Pulmonary artery endothelial cell (primary cell): ENCODE results near the gene SLC9A2. TPM values are rescaled to one million over a fixed set of nuclear protein-coding genes. Genes with fewer than 3 reads are reported as not detected.

Source experiments
- DNase-seq: peaks from one replicate; pipeline ENCODE4 v3.0.0-alpha.2; 2011; ENCODE audit warnings: low read depth, low spot score
- total RNA-seq: library from RNA; depleted of rRNA; stranded (reverse); fragments of >200 nt; gene quantifications from 2 replicates; pipeline ENCODE4 v1.2.3, GENCODE V29; 2014

Gene SLC9A2
- 0.04 TPM in 1 of 2 replicates, not detected in the other for total RNA-seq

DNA sequence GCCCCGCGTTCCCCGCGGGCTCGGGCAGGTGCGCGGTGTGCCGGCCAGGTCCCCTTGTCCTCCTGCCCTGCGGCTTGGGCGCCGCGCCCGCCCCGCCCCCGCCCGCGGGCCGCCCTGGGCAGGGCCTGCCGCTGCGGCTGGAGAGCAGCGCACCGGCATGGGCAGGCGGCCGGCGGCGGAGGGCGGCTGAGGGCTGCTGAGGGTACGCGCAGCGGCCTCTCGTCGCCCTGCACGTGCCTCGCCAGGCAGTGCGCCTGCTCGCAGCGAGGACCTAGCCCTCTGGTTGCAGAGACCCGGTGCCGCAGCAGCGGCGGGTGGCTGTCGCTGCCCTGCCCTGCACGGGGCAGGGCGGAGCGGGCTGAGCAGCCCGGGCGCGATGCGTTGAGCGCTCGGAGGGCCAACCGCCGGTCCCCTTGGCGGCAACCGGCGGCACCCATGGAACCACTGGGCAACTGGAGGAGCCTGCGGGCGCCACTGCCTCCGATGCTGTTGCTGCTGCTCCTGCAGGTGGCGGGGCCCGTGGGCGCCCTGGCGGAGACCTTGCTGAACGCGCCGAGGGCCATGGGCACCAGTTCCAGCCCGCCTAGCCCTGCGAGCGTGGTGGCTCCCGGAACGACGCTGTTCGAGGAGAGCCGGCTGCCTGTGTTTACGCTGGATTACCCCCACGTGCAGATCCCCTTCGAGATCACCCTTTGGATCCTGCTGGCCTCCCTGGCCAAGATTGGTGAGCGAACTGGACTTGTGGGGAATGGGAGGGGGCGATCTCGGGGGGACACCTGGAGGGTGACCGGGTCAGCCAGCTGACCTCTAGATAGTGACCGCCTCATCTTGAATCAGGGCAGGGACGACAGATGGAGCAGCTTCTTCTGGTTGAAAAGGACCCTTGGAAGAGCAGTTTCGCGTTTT lies at the start of gene SLC9A2:
SLC9A2 (plus strand) TSS at position 140 of the 906 bp plus-strand sequence; CDS start at position 436, 296 bp downstream.
- DNase-seq, result no peak

GRCh38 chr2:102575888-102576287 lies 43.5 kb upstream of the SLC9A2 start:
- DNase-seq, result no peak

DNA sequence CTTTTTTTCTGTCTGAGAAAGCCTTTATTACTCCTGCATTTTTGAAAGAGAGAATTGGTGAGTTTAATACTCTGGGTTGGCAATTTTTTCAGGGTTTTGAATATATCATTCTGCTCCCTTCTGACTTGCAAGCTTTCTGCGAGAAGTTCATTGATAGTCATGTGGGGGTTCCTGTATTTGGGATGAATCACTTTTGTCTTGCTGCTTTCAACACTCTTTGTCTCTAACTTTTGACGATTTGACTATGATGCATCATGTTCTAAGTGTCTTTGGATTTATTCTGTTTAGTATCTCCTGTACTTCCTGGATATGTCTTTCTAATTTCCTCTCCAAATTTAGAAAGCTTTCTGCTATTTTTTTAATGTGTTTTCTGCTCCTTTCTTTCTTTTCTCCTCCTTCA lies 41.0 kb upstream of the SLC9A2 start:
- DNase-seq, result no peak

DNA sequence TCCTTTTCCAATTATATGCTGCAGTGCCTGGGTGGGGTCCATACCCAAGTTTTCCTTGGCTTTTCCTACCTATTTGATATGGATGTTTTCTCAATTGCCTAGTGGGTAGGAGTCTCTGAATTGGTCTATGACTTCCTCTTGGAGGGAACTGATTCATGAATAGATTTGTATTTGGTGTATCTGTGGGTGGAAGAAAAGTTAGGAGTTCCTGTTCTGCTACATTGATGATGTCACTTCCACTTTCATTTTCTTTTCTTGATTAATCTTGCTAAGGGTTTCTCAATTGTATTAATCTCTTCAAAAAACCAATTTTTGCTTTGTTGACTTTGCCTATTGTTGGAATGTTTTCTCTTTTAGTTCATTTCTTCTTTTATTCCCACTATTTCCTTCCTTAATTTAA lies 37.4 kb upstream of the SLC9A2 start:
- no peak for DNase-seq

DNA sequence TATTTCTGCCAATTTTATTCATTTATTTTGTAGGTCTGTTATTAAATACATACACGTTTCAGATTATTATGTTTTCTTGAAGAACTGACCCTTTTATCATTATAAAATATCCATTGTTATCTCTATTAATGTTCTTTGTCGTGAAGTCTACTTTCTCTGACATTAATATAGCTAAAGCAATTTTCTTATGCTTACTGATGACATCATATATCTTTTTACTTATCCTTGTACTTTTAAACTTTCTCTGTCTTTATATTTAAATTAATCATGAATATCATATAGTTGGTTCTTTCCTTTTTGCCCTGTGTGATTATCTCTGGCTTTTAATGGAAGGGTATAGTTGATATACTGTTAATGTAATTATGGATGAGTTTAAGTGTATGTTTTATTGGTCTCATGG lies 36.5 kb upstream of the SLC9A2 start:
- no peak for DNase-seq

GRCh38 chr2:102585847-102586404 lies 33.4 kb upstream of the SLC9A2 start:
- no peak for DNase-seq

DNA sequence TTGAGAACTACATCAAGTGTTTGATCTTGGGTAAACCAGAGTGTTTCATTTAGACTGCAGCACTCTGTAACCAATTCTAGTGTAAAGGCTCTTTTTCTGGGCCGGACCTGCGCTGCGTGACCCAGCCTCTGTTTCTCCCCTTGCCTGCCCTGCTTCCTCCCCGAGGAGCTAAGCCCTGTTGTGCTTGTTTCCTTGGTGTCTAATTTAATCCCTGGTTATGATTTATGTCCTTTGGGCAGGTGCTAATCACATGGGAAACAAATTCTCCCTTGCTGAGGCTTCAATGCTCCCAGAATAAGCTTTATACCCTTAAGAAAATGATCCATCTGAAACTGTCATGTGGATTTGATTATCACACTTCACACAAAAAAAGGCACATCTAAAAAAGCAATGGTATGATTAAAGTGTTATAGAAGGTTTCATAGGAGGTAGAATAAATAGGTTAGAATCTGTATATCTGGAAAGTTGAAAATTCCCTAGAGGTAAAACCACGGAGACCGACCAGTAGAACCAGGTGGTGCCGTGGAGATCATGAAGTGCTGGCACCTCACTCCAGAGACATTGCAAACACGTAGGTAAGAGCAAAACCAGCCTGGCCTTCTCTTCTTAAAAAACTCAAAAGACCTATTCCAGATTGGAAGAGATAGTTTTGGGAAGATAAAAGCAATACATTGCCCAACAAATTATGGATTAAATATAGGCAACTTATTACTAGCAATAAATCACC lies 31.0 kb upstream of the SLC9A2 start:
- DNase-seq, result no peak

- DNase-seq, result no peak
Measured at GRCh38 chr2:102589444-102589843, 29.9 kb upstream of the SLC9A2 start.

DNA sequence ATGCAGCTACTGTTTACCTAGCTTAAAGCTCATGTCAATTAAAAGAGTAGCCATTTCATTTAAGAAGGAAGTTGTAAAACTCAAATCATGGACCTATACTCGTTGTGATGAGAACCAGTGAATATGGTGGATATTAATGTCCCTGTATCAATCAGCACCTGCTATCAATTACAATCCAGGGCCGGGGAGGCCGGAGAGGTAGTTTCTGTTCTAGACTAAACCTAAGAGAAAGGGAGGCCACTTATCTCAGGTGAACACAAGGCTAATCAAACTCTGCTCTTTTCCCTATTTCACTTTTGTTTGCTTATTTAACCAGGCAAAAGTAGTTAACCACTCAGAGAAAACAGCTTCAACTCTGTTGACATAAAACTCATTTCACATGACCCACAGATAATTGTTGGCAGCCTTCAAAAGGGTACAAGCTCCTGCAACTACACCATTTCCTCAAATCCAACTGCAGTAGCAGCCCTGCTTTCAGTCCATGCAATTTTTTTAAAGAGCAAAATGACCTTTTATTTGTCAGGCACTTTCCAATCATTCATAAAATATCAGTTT lies 27.8 kb upstream of the SLC9A2 start:
- no peak for DNase-seq

DNA sequence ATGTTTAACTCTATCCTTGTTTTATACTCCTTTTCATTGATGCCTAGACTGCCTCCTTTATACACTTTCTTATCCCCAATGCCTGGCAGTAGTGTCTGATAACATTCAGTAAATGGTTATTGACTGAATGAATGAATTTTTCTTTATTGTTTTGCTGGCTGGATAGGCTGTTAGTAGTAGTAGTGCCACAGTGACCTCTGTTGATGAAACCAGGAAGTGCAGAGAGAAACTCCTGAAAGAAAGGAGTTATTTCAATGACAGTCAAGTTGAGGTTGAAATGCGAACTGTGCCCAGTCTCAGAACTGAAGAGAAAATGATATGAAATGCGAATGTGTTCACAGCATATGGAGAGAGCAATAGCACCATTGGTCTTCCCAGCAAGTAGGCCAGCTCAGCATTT lies 26.8 kb upstream of the SLC9A2 start:
- no peak for DNase-seq

DNA sequence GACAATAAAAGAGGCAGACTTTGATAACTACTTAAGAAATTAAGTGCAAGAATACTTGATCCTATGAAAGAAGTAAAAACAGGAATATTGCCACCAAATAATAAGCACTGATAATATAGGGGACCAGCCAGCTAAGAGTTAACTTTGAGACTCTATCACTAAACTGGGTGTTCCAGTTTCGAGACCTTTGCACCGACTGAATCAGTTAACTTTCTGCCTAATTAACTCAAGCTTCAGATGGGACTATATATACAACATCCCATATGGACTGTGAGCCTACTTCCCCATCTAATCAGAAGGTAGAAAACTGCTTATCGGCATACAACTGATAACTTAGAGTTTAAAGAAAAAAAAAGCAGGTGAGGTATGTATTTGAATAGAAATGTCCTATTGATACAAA lies 25.8 kb upstream of the SLC9A2 start:
- DNase-seq, result no peak

DNA sequence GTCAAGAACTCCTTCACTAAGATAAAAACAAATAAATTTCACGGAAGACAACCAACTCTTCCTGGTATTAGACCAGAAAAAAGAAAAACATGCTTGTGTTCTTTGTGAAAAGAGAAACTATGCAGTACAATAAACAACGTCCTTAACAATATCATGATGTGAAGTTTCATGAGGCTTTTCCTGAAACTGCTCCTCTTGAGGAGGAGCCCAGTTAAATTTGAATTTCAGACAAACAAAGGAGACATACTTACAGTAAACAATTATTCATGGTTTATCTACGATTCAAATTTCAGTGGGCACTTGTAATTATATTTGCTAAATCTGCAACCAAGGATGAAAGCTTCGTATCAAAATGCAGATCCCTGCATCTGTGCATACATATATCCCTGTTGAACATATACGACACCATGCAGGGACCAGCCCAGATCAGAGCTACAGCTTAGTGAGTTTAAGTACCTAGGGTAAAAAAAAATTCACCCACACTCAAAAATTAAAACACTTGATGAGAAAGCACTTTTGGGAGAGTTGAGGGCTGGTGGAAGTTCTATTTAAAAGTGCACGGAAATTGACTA lies 24.8 kb upstream of the SLC9A2 start:
- no peak for DNase-seq

- DNase-seq, result no peak
Measured at GRCh38 chr2:102597788-102598187, 21.6 kb upstream of the SLC9A2 start.

DNA sequence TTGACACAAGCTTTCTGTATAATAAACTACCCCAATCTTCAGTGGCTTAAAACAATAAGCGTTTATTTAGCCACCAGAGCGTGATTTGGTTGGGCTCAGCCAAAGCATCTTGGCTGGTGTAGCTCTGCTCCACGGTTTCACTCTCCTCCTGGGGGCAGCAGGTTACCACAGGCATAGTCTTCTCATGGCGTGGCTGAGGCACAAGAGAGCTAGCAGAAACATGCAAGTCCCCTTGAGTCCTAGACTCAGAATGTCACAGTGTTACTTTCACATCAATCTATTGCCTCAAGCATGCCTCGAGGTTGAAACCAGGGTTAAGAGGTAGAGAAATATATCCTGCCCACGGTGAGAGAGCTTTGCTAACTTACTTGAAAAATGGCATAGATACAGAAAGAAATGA lies 19.9 kb upstream of the SLC9A2 start:
- no peak for DNase-seq

- DNase-seq, result no peak
Measured at GRCh38 chr2:102601730-102602129, 17.6 kb upstream of the SLC9A2 start.

GRCh38 chr2:102603904-102604303 lies 15.4 kb upstream of the SLC9A2 start:
- no peak for DNase-seq

DNA sequence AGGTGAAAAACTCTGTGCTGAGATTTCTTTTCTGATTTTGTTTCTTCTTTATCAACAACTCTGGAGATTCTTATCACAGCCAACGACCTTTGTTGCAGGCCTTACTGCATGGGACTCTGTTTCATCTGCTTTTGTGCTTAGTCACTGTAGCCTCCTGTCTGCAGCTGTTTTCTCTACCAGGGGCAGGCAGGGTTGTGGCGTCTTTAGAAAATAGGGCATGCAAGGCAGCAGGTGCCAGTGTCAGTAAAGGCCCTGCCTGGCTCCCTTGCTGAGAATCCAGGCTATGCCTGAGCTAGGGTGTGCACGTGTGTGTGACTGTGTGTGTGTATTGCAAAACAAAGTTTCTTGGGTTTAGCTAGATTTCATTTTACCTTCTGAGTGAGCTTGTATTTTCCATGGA lies 14.6 kb upstream of the SLC9A2 start:
- no peak for DNase-seq

DNA sequence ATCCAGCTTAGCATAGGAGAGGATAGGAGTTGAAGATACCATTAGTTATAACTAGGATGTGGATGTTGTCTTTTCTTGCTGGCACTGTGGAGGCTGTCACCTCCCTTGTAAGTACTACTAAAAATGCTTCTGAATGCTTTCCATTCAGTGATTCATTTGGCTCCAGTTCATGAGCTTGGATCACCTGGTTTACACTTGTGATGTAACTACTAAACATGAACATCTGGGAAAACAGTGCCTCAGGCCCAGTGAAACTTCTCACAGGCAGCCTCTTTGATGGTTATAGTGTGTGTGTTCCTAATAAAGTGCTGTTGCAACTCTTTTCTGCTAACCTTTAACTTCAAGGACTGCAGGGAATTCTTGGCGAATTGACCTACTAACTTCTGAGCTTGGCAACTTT lies 13.0 kb upstream of the SLC9A2 start:
- no peak for DNase-seq

- peak; percentile 10 for DNase-seq
Measured at GRCh38 chr2:102615620-102616436, 3.5 kb upstream of the SLC9A2 start.

- DNase-seq, result no peak
Measured at GRCh38 chr2:102618452-102619413, 620 bp upstream of the SLC9A2 start.
